Astrocyte of the spinal cord (primary cell): Measurements from ENCODE around the gene ZNF263.

ENCODE experiments used
- DNase-seq: peaks from one replicate; pipeline ENCODE4 v3.0.0; 2011; ENCODE audit warnings: low read depth, low spot score
- H3K4me3 ChIP-seq: 2 replicates; pipeline ENCODE4 v1.5.1; 2011; ENCODE audit warnings: low read depth, mild to moderate bottlenecking, low read length, moderate library complexity
- CTCF ChIP-seq: IDR thresholded peaks from 2 replicates; pipeline ENCODE4 v1.5.1; 2012; ENCODE audit warnings: low read depth, mild to moderate bottlenecking, low read length, inconsistent platforms
- in situ Hi-C: cut with HindIII; loops from 2 replicates; pipeline ENCODE4 v1.10.0; 2017; ENCODE audit warnings: low sequenced_read_pairs

ZNF263 gene

DNA sequence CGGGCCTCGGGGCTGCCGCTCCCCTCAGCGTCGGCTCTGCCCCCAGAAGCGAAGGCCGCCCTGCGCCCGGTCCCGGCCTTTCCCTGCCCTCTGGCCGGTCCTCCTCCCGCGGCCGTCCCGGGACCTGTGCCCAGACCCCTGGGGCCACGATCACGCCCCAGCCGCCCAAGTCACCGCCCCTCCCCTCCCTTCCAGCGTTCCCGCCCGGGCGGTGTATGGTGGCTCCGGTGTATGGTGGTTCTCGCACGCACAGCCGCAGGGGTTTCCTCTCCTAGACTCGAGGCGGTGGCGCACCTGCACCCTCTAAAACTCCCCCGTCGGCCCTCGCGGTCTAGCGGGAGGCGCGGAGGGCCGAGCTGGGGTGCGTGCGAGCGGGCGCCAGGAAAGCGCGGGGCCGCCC is 11.9 kb downstream of the ZNF263 start:
- no peak overlapping the region for H3K4me3 ChIP-seq
- DNase-seq: no peak
- no peak for TF ChIP-seq CTCF
- in situ Hi-C loops: no loop called here

- TF ChIP-seq CTCF: no peak
- no peak overlapping the region for H3K4me3 ChIP-seq
- in situ Hi-C loops: no loop called here
- DNase-seq: no peak
Measured at GRCh38 chr16:3295783-3296182, 12.5 kb downstream of the ZNF263 start.

DNA sequence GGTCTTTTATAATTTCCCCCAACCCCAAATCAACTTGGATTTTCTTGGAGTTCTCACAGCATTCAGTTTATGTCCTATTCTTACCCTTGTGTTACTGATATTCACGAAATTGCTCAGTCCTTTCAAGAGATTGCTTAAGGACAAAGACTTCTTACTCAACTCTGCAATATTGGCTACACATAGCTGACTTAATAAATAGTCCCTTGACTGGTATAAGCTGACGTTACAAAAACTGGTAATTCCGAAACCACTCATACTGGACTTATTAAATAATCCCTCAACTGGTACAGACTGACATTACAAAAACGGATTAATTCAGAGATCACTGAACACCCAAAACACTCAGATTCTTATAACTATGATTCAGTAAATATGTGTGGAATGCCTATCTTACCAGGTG is 21.1 kb downstream of the ZNF263 start:
- in situ Hi-C loops: no loop called here

DNA sequence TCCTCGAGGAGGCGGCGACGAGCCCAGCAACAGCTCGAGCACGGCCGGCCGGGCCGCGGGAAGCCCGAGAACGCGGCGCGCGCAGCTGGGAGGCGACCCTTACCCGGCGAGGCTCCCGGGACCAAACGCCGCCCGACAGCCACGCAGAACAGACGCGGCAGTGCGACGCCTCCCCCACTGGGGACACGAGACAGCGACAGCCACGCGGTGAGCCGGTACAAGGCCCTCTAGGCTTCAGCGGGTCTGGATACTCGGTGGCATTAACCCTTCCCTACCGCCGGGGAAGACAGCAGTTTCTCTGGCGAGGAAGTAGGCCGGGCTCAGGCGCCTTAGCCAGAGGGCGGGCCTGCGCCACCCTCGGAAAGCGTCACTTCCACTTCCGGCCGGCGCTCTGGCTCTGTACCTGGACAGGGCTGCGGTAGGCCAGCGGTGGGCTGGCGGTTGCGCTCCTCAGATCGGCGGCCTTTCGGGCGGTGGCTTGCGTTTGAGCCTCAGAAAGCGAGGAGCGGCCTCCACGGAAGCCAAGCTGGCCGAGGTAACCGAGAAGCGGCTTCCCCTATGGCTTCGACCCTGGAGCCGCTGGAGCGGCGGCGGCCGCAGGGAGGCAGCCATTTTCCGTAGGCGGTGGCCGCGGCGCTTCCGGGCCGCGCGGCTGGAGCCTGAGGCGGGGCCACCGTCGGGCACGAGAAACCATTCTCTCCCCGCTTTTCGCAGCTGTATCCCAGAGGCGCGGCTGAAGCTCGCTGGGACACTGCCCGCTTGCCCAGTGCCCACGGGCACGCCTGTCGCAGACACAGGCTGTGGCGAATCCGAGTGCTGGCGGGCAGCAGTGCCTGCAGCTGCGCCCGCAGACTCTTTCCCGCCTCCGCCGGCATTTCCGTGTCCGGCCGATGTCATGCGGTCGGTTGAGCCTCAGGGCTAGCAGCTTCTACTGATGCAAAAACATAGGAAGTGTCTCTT is 22.1 kb downstream of the ZNF263 start, which contains the start of the genes TIGD7 and ZNF75A:
Gene TIGD7 (minus strand): TSS at position 322 of the 960 bp plus-strand sequence. CDS start 4,816 bp downstream, outside the sequence.
Gene ZNF75A (plus strand): TSS at position 389 of the 960 bp plus-strand sequence. CDS start 2,932 bp downstream, outside the sequence.
- TF ChIP-seq CTCF: no peak
- in situ Hi-C loops: no loop called here
- DNase-seq: peak; percentile 94

More for the DNA sequence above, 21.1 kb downstream of the ZNF263 start:
- TF ChIP-seq CTCF: no peak
- peak overlapping the region; percentile 72 for H3K4me3 ChIP-seq
- no peak for DNase-seq

DNA sequence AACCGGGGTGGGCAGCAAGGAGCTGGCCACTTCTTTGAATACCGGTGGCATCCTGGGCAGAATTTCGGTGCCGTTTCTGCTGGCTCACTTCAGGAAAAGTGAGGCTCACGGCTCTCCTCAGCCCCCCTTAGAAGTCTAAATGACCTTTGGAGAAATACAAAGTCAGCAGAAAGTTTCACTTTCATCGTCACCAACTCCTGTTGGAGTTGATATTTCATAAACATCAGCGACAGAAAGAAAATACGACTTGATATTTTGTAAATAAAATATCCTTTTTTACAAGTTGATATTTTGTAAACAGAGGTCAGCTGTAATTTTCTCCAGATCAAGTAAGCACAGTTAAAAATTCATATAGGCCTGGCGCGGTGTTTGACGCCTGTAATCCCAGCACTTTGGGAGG is 22.8 kb downstream of the ZNF263 start:
- no peak for TF ChIP-seq CTCF
- peak overlapping the region; percentile 72 for H3K4me3 ChIP-seq
- DNase-seq: no peak
- in situ Hi-C loops: no loop called here

More for the DNA sequence above, 22.1 kb downstream of the ZNF263 start, which contains the start of the genes TIGD7 and ZNF75A:
- peak within 1 kb of the TSS; percentile 72 for H3K4me3 ChIP-seq

DNA sequence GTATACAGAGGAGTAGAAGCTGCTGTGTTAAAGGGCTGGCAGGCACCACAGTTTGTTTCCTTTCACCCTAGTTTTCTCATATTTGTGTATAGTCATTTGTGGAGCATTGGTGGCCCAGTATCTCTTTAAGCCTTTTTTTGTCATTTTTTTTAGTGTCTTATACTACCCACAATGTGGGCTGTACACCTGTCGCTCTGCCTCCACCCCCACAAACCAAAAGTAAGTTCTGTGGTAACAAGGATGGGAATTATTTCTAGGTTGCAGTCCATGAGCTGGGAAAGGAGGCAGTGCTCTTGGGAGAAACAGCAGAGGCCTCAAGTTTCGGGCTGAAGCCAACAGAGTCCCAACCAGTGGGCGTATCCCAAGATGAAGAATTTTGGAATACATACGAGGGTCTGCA is 28.2 kb downstream of the ZNF263 start:
- no peak overlapping the region for H3K4me3 ChIP-seq
- in situ Hi-C loops: no loop called here
- TF ChIP-seq CTCF: no peak
- DNase-seq: no peak
